Activated B cell treated with CpG ODN at 0.5 μM for 24 hours (primary cell): ENCODE results near the gene OCA2. TPM values are rescaled to one million over a fixed set of nuclear protein-coding genes. Genes with fewer than 3 reads are reported as not detected.

Experiments
- ATAC-seq: fragments of 200-7000 bp; cut with Tn5 transposase; one replicate; pipeline ENCODE4 v1.10.0; 2021; ENCODE audit warnings: low read depth, mild to moderate bottlenecking, moderate library complexity
- CTCF ChIA-PET: fragments of 350-600 bp; sonication (Branson Sonifier 250); formaldehyde crosslinking; loops from one replicate; lab custom pipeline; 2021; ENCODE audit warnings: antibody characterized with exemption; lab: Charles Lee
- POLR2A ChIA-PET: fragments of 350-600 bp; sonication (Branson Sonifier 250); formaldehyde crosslinking; loops from one replicate; lab custom pipeline; 2021; ENCODE audit warnings: antibody characterized with exemption; lab: Charles Lee
- DNase-seq: peaks from one replicate; pipeline ENCODE4 v3.0.0; 2022
- H3K27ac Mint-ChIP-seq: one replicate; pipeline ENCODE4 v1.8.0; 2020; ENCODE audit warnings: mixed read lengths
- H3K27me3 Mint-ChIP-seq: one replicate; pipeline ENCODE4 v1.8.0; 2021; ENCODE audit warnings: mixed read lengths
- H3K36me3 Mint-ChIP-seq: one replicate; pipeline ENCODE4 v1.8.0; 2021; ENCODE audit warnings: low read depth, mixed read lengths
- H3K4me1 Mint-ChIP-seq: one replicate; pipeline ENCODE4 v1.8.0; 2021; ENCODE audit warnings: mixed read lengths
- H3K4me3 Mint-ChIP-seq: one replicate; pipeline ENCODE4 v1.8.0; 2020; ENCODE audit warnings: mild to moderate bottlenecking, mixed read lengths
- H3K9me3 Mint-ChIP-seq: one replicate; pipeline ENCODE4 v1.8.0; 2020; ENCODE audit warnings: mixed read lengths
- intact Hi-C: fragments of 100-400 bp; cut with micrococcal nuclease; formaldehyde crosslinking; loops from one replicate; pipeline ENCODE4 v1.15.1; 2024
- total RNA-seq: library from RNA; stranded (reverse); gene quantifications from 2 replicates; pipeline ENCODE4 v1.2.3, GENCODE V29; 2022
- TF ChIP-seq, protein P1 (sequence below): fragments of 200-600 bp; IDR thresholded peaks from one replicate; pipeline ENCODE4 v1.8.0; 2022; ENCODE audit warnings: antibody characterized with exemption, mild to moderate bottlenecking

Gene OCA2
- total RNA-seq, 1 donor from 2014 or later: not detected

DNA sequence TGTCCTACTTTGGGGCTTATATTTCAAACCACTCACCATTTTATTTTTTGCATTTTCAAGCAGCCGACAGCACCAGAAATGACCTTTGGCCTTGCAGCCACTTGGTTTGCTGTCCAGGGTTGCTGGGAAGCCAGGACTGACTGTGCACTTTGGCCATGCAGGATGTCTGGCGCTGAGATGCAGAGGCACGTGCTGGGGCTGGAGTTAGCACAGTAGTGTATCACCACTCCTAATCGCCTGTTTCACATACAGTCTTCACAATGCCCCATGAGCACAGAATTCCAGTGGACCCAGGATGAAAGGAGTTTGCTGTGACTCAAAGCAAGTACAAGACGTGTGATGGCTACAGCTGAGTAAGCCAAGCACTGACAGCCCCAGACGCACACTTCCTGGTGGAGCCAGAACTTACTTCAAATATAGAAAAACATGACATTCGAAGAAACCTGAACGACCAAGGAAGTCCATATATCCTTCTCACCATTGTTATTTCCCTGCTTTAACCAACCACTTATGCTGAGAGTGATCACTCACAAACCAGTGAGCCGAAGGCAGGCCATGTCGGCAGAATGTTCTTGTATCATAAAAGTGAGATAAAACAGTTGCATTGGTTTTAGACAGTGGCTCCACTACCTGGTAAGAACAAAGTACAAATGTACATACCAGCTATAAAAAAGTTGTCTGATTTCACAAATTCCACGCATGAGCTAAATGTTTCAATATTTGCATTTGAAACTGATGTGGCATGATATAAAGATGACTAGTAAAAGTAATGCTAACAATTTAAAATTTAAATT lies 16.0 kb downstream of the OCA2 start:
- DNase-seq: no peak
- POLR2A ChIA-PET: no interaction called here
- no peak for ATAC-seq
- no peak overlapping the region for H3K27ac Mint-ChIP-seq
- intact Hi-C loops: no loop called here
- H3K4me3 Mint-ChIP-seq: no peak overlapping the region
- CTCF ChIA-PET: no interaction called here
- no peaks in the 10 kb centered on the region for H3K36me3 Mint-ChIP-seq
- H3K27me3 Mint-ChIP-seq: peaks cover 16% of the 10 kb centered on the region
- peaks cover 2% of the 10 kb centered on the region for H3K9me3 Mint-ChIP-seq
- peaks cover 12% of the 10 kb centered on the region for H3K4me1 Mint-ChIP-seq
- TF ChIP-seq, protein P1, sequence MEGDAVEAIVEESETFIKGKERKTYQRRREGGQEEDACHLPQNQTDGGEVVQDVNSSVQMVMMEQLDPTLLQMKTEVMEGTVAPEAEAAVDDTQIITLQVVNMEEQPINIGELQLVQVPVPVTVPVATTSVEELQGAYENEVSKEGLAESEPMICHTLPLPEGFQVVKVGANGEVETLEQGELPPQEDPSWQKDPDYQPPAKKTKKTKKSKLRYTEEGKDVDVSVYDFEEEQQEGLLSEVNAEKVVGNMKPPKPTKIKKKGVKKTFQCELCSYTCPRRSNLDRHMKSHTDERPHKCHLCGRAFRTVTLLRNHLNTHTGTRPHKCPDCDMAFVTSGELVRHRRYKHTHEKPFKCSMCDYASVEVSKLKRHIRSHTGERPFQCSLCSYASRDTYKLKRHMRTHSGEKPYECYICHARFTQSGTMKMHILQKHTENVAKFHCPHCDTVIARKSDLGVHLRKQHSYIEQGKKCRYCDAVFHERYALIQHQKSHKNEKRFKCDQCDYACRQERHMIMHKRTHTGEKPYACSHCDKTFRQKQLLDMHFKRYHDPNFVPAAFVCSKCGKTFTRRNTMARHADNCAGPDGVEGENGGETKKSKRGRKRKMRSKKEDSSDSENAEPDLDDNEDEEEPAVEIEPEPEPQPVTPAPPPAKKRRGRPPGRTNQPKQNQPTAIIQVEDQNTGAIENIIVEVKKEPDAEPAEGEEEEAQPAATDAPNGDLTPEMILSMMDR: no peak

DNA sequence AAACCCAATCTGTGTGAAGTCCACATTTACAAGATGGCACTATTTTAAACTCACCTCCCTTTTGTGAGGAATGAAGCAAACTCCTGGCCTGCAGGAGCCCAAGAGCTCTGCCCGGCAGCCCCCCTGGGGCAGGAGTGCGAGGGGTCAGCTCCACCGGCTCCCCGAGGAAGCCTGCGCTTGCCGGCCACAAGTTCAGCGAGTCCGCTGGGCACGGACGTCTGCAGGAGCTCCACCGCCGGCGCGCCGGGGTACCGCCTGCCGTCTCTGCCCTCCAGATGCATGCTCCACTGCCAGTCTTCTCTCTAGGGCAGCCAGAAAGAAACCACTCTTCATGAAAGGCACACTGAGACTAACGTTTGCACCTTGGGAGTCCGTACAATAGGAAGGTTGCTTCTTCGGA lies 17.5 kb downstream of the OCA2 start:
- ATAC-seq: no peak
- Mint-ChIP-seq H3K4me3 (no peak overlapping the region), H3K27me3 (peaks cover 10% of the 10 kb centered on the region), H3K4me1 (peaks cover 5% of the 10 kb centered on the region), H3K36me3 (no peaks in the 10 kb centered on the region), H3K27ac (no peak overlapping the region), H3K9me3 (peaks cover 2% of the 10 kb centered on the region)
- no peak for DNase-seq
- POLR2A ChIA-PET: no interaction called here
- intact Hi-C loops: no loop called here
- TF ChIP-seq, protein P1: no peak
- CTCF ChIA-PET: no interaction called here

DNA sequence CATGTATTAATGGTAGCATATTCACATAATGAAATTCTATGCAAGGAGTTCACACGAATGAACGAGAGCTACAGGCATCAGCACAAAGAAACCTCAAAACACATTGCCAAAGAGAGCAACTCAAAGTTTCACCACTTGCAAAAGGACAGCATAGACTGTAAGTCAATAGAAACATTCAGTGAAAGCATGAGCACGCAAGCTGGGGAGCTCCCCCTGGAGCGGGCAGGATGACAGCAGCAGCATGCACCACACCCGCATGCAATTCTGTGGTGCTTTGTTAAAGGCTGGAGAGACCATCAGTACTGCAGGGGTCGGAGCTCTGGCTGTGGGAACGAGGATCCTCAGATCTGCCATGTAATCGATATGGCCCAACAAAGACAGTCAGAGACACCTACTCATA lies 18.7 kb downstream of the OCA2 start:
- POLR2A ChIA-PET: no interaction called here
- no peak overlapping the region for H3K27ac Mint-ChIP-seq
- DNase-seq: no peak
- CTCF ChIA-PET: no interaction called here
- H3K9me3 Mint-ChIP-seq: peaks cover 2% of the 10 kb centered on the region
- no peaks in the 10 kb centered on the region for H3K36me3 Mint-ChIP-seq
- intact Hi-C loops: no loop called here
- H3K27me3 Mint-ChIP-seq: peaks cover 10% of the 10 kb centered on the region
- H3K4me1 Mint-ChIP-seq: no peaks in the 10 kb centered on the region
- TF ChIP-seq, protein P1: no peak
- ATAC-seq: no peak
- H3K4me3 Mint-ChIP-seq: no peak overlapping the region

DNA sequence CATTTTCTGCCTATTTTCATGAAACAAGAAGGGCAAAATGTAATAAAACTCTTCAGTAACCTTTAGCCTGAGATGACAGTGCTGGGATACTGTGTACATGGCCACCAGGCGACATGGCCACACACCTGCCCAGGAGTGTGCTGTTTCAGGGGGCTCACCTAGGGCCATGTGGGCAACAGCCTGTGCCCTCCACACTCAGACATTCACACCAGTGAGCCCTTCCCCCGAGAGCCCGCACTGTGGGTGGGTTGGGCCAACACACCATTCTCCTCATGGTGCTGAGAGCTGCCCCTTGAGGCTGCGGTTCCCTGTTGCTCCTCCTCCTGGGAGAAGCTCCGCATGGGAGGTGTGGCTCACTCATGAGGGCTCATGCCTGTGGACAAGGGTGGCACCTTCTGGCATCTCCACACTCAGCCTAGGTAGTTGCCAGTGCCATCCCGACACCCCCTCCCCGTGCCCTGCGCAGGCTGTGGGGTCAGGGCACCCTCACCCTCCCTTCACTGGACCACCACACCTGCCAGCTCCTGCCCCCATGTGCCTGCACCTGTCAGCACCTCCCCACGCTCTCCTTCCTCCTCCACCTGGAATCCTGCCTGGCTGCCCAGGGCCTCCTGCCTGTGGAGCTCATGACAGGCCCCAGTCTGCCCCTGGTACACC lies 19.7 kb downstream of the OCA2 start:
- Mint-ChIP-seq H3K4me1 (no peaks in the 10 kb centered on the region), H3K9me3 (peaks cover 2% of the 10 kb centered on the region), H3K36me3 (no peaks in the 10 kb centered on the region), H3K4me3 (no peak overlapping the region), H3K27me3 (peaks cover 6% of the 10 kb centered on the region), H3K27ac (no peak overlapping the region)
- POLR2A ChIA-PET: no interaction called here
- TF ChIP-seq, protein P1: no peak
- ATAC-seq (no peak), DNase-seq (no peak)
- intact Hi-C loops: no loop called here
- CTCF ChIA-PET: no interaction called here

DNA sequence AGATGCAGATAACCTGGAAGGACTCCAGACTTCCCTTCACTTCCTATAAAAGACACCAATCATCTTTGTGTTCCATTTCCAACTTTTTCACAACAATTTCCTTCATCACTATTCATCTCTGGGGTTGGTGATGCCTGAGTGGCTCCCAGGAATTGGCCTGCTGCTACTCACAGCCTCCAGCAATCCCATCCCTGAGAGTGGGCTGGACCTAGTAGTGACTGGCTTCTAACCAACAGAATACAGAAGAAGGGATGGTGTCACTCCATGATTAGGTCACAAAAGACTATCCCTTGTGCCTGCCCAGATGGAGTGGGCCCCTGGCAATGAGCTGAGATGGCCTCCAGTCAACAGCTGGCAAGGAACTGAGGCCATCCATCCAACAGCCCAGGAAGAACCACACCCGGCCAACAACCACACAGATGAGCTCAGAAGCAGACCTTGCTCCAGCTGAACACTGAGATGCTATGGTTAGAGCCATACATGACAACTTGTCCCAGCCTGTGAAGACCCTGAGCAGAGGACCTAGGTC lies 20.9 kb downstream of the OCA2 start:
- intact Hi-C loops: no loop called here
- Mint-ChIP-seq H3K4me1 (no peaks in the 10 kb centered on the region), H3K27me3 (peaks cover 2% of the 10 kb centered on the region), H3K27ac (no peak overlapping the region), H3K36me3 (no peaks in the 10 kb centered on the region), H3K4me3 (no peak overlapping the region), H3K9me3 (no peaks in the 10 kb centered on the region)
- POLR2A ChIA-PET: no interaction called here
- TF ChIP-seq, protein P1: no peak
- DNase-seq: no peak
- ATAC-seq: no peak
- CTCF ChIA-PET: no interaction called here
